Endothelial cell of umbilical vein (primary cell): Measurements from ENCODE around the gene USP25. TPM values are rescaled to one million over a fixed set of nuclear protein-coding genes. Genes with fewer than 3 reads are reported as not detected.

Experiments
- BruUV-seq: library from RNA; stranded (reverse); fragments of 400-500 nt; replicated peaks from 2 replicates; lab custom pipeline; 2021; lab: Mats Ljungman, UMichigan
- CTCF ChIA-PET: fragments of 300-600, 350-600 bp; sonication (Branson Sonifier 250); formaldehyde crosslinking; loops from one replicate; lab custom pipeline; 2021; ENCODE audit warnings: antibody characterized with exemption, inconsistent platforms; lab: Charles Lee
- POLR2A ChIA-PET: fragments of 300-600, 350-600 bp; sonication (Branson Sonifier 250); formaldehyde crosslinking; loops from one replicate; lab custom pipeline; 2021; ENCODE audit warnings: antibody characterized with exemption, inconsistent platforms; lab: Charles Lee
- DNase-seq: peaks from one replicate; pipeline ENCODE4 v3.0.0-alpha.2; 2011; ENCODE audit warnings: low read depth, low spot score
- FAIRE-seq: peaks from 2 replicates; lab custom pipeline; 2011; peaks lifted over from hg19 to GRCh38; lab: Jason Lieb, UNC
- H2AFZ ChIP-seq: 2 replicates; pipeline ENCODE4 v1.6.0; 2012; ENCODE audit warnings: low read depth, low read length, control low read depth, inconsistent platforms
- H3K27ac ChIP-seq: 2 replicates; pipeline ENCODE4 v1.5.1; 2011; ENCODE audit warnings: low read depth, mild to moderate bottlenecking, control low read depth, low read length, moderate library complexity; ENCODE audit not compliant: insufficient read depth
- H3K27me3 ChIP-seq, 2 experiments: 2 replicates each; pipeline versions ENCODE4 v1.6.0 to v1.6.1; 2011; ENCODE audit warnings: low read length in 2 of 2, mixed read lengths in 1 of 2; ENCODE audit not compliant: control insufficient read depth in 2 of 2, insufficient read depth in 2 of 2
- H3K36me3 ChIP-seq, 2 experiments: 2 replicates in 1 of 2; 3 replicates in 1 of 2; pipeline ENCODE4 v1.5.1; 2011; ENCODE audit warnings: low read length in 2 of 2, mild to moderate bottlenecking in 1 of 2, moderate library complexity in 1 of 2; ENCODE audit not compliant: control insufficient read depth in 2 of 2, insufficient read depth in 2 of 2; ENCODE audit errors: extremely low read depth in 1 of 2
- H3K4me1 ChIP-seq: 3 replicates; pipeline ENCODE4 v1.5.1; 2011; ENCODE audit warnings: mild to moderate bottlenecking, low read length; ENCODE audit not compliant: control insufficient read depth, insufficient read depth; ENCODE audit errors: extremely low read depth
- H3K4me2 ChIP-seq: 2 replicates; pipeline ENCODE4 v1.6.1; 2011; ENCODE audit warnings: low read length, control low read depth, mixed read lengths; ENCODE audit not compliant: insufficient read depth
- H3K4me3 ChIP-seq, 3 experiments: fragments of 200-600 bp in 1 of 3; sonication (generic), shearing (Covaris generic) in 1 of 3; replicated peaks in 1 of 3; 2 replicates each; pipeline ENCODE4 v1.5.1; 2011 to 2016; ENCODE audit warnings: control low read depth in 3 of 3, low read length in 3 of 3, mild to moderate bottlenecking in 2 of 3, inconsistent platforms in 1 of 3, low read depth in 1 of 3, moderate library complexity in 1 of 3; ENCODE audit not compliant: insufficient read depth in 1 of 3
- H3K79me2 ChIP-seq: 2 replicates; pipeline ENCODE4 v1.6.0; 2012; ENCODE audit warnings: low read length, inconsistent platforms; ENCODE audit not compliant: control insufficient read depth, insufficient read depth
- H3K9ac ChIP-seq: replicated peaks from 2 replicates; pipeline ENCODE3; 2011; ENCODE audit warnings: low read length, control low read depth; ENCODE audit not compliant: insufficient read depth; ENCODE audit errors: extremely low read depth
- H3K9me1 ChIP-seq: replicated peaks from 3 replicates; pipeline ENCODE4 v1.6.0; 2011; ENCODE audit warnings: mild to moderate bottlenecking, low read length; ENCODE audit not compliant: control insufficient read depth, insufficient read depth; ENCODE audit errors: extremely low read depth
- H3K9me3 ChIP-seq: replicated peaks from 2 replicates; pipeline ENCODE4 v1.5.1; 2012; ENCODE audit warnings: low read length, inconsistent platforms; ENCODE audit not compliant: control insufficient read depth, insufficient read depth
- H4K20me1 ChIP-seq: replicated peaks from 2 replicates; pipeline ENCODE3; 2011; ENCODE audit warnings: mild to moderate bottlenecking, low read length; ENCODE audit not compliant: control insufficient read depth, insufficient read depth; ENCODE audit errors: extremely low read depth
- EZH2 ChIP-seq: IDR thresholded peaks from 2 replicates; pipeline ENCODE4 v1.6.1; 2012; ENCODE audit warnings: borderline replicate concordance, low read depth, mild to moderate bottlenecking, moderate library complexity, low read length, inconsistent platforms; ENCODE audit not compliant: severe bottlenecking
- FOS ChIP-seq: IDR thresholded peaks from 2 replicates; pipeline ENCODE4 v1.6.1; 2011; ENCODE audit warnings: mild to moderate bottlenecking, low read length, moderate library complexity, borderline replicate concordance; ENCODE audit not compliant: insufficient read depth
- GATA2 ChIP-seq: IDR thresholded peaks from 2 replicates; pipeline ENCODE4 v1.7.0; 2011; ENCODE audit warnings: low read depth, mild to moderate bottlenecking, moderate library complexity, mixed read lengths, low read length; ENCODE audit not compliant: insufficient read length, insufficient read depth
- JUN ChIP-seq: IDR thresholded peaks from 2 replicates; pipeline ENCODE4 v1.6.1; 2011; ENCODE audit warnings: borderline replicate concordance, low read depth; ENCODE audit not compliant: insufficient read length, insufficient read depth
- MYC ChIP-seq: IDR thresholded peaks from one replicate; pipeline ENCODE4 v1.6.1; 2011; ENCODE audit warnings: mild to moderate bottlenecking, low read depth, low read length
- POLR2A ChIP-seq: IDR thresholded peaks from 2 replicates; pipeline ENCODE4 v1.6.1; 2012; ENCODE audit warnings: low read depth, mild to moderate bottlenecking, control low read depth, low read length
- POLR2AphosphoS5 ChIP-seq: IDR thresholded peaks from 2 replicates; pipeline ENCODE4 v1.6.1; 2012; ENCODE audit warnings: low read depth, mild to moderate bottlenecking, control low read depth, low read length, moderate library complexity; ENCODE audit not compliant: insufficient read depth
- dilution Hi-C: fragments of 300-500 bp; cut with MboI; formaldehyde crosslinking; loops from one replicate; pipeline ENCODE4 v1.15.0; 2019; ENCODE audit warnings: low sequenced_read_pairs; ENCODE audit not compliant: extremely low pct_ligation_motif_present
- intact Hi-C: fragments of 100-400 bp; cut with micrococcal nuclease; formaldehyde crosslinking; loops from one replicate; pipeline ENCODE4 v1.10.0; 2022
- polyA plus RNA-seq, 4 experiments: library from polyadenylated mRNA; depleted of rRNA in 3 of 4; stranded (reverse) in 3 of 4; unstranded in 1 of 4; fragments of >200 nt; gene quantifications; 2 replicates each; pipeline versions ENCODE4 v1.2.1 to v1.2.3, GENCODE V29; 2011 to 2012; ENCODE audit warnings: missing spikeins in 1 of 4
- total RNA-seq: library from RNA; stranded (reverse); gene quantifications from 2 replicates; pipeline ENCODE4 v1.2.3, GENCODE V29; 2021
- TF ChIP-seq, protein P1 (sequence below): IDR thresholded peaks from 2 replicates; pipeline ENCODE4 v1.6.1; 2011; ENCODE audit not compliant: insufficient read depth, insufficient read length
- TF ChIP-seq, protein P2 (sequence below), 2 donors: IDR thresholded peaks; 1 replicate in 1 of 2; 2 replicates in 1 of 2; pipeline ENCODE4 v1.5.1; 2011; ENCODE audit warnings: low read length in 2 of 2, mild to moderate bottlenecking in 2 of 2, moderate library complexity in 2 of 2, control low read depth in 1 of 2, inconsistent platforms in 1 of 2, low read depth in 1 of 2; ENCODE audit not compliant: insufficient read depth in 1 of 2; ENCODE audit errors: extremely low read depth in 1 of 2

The USP25 gene
- total and polyA plus RNA-seq, 2 donors (not counting 3 experiments of a cell fraction or from before 2014, with no cell fraction given), result 14.4 to 67.5 TPM

DNA sequence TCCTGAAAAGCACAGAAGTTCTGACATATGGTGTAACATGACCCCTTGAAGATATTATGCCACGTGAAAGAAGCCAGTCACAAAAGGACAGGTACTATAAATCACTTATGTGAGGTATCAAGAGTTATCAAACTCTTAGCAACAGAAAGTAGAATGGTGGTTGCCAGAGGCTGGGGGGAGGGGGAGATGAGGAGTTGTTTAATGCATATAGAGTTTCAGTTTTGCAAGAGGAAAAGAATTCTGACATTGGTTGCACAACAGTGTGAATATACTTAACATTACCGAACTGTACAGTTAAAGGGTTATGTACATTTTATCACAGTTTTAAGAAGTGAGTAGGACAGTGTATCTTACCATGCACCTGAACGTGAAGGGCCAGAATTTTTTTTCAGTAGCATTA, 80.0 kb downstream of the USP25 start:
- no peaks in the 10 kb centered on the region for H3K27me3 ChIP-seq
- H3K36me3 ChIP-seq, result peaks cover 5 to 13% of the 10 kb centered on the region in 2 experiments
- H3K9ac ChIP-seq, result no peak overlapping the region
- DNase-seq (no peak), FAIRE-seq (no peak)
- H3K9me1 ChIP-seq, result no peaks in the 10 kb centered on the region
- no peak overlapping the region for H3K4me3 ChIP-seq
- TF ChIP-seq POLR2AphosphoS5, result no peak
- no peak for TF ChIP-seq POLR2A
- no peak for TF ChIP-seq MYC
- TF ChIP-seq GATA2, result no peak
- TF ChIP-seq JUN, result no peak
- TF ChIP-seq, protein P1, sequence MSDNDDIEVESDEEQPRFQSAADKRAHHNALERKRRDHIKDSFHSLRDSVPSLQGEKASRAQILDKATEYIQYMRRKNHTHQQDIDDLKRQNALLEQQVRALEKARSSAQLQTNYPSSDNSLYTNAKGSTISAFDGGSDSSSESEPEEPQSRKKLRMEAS, result no peak
- no peak for TF ChIP-seq FOS
- no peak for TF ChIP-seq EZH2
- TF ChIP-seq, protein P2, sequence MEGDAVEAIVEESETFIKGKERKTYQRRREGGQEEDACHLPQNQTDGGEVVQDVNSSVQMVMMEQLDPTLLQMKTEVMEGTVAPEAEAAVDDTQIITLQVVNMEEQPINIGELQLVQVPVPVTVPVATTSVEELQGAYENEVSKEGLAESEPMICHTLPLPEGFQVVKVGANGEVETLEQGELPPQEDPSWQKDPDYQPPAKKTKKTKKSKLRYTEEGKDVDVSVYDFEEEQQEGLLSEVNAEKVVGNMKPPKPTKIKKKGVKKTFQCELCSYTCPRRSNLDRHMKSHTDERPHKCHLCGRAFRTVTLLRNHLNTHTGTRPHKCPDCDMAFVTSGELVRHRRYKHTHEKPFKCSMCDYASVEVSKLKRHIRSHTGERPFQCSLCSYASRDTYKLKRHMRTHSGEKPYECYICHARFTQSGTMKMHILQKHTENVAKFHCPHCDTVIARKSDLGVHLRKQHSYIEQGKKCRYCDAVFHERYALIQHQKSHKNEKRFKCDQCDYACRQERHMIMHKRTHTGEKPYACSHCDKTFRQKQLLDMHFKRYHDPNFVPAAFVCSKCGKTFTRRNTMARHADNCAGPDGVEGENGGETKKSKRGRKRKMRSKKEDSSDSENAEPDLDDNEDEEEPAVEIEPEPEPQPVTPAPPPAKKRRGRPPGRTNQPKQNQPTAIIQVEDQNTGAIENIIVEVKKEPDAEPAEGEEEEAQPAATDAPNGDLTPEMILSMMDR (IDR thresholded peaks at IDR 0.05; ENCODE audit: extremely low read depth in 1 of 2, insufficient read depth in 1 of 2, low read depth in 1 of 2, low read length in 2 of 2), result no peak
- H3K27ac ChIP-seq, result no peak overlapping the region
- ChIA-PET POLR2A (no interaction called here), CTCF (no interaction called here)
- peaks cover 29% of the 10 kb centered on the region for H3K79me2 ChIP-seq
- no peak overlapping the region for H2AFZ ChIP-seq
- peaks cover 4% of the 10 kb centered on the region for H4K20me1 ChIP-seq
- dilution Hi-C loops (no loop called here), intact Hi-C loops (no loop called here)
- H3K9me3 ChIP-seq, result no peaks in the 10 kb centered on the region
- no peak overlapping the region for H3K4me2 ChIP-seq
- no peaks in the 10 kb centered on the region for H3K4me1 ChIP-seq
- BruUV-seq, result no TSS peak
